Ovary (tissue), 9 donors: ENCODE results near the gene STAG2. TPM values are rescaled to one million over a fixed set of nuclear protein-coding genes. Genes with fewer than 3 reads are reported as not detected.

Experiments used
- DNase-seq, 5 donors: peaks; one replicate each; pipeline ENCODE4 v3.0.0-alpha.2; 2019 to 2020
- H3K27ac ChIP-seq, 2 donors: fragments of 200-600 bp; one replicate each; pipeline versions ENCODE4 v1.5.1 to v1.8.0; 2019 to 2022
- H3K27me3 ChIP-seq: fragments of 200-600 bp; one replicate; pipeline ENCODE4 v1.8.0; 2022
- H3K36me3 ChIP-seq: fragments of 200-600 bp; sonication (generic); one replicate; pipeline ENCODE4 v1.5.1; 2019
- H3K4me1 ChIP-seq: one replicate; pipeline ENCODE4 v1.8.1; 2013; ENCODE audit warnings: mild to moderate bottlenecking, moderate library complexity; ENCODE audit not compliant: insufficient read depth
- H3K4me3 ChIP-seq: fragments of 200-600 bp; sonication (generic); one replicate; pipeline ENCODE4 v1.5.1; 2017
- H3K9me3 ChIP-seq, 2 donors: fragments of 200-600 bp in 1 of 2; sonication (generic) in 1 of 2; one replicate each; pipeline versions ENCODE4 v1.5.1 to v1.8.1; 2013 to 2019; ENCODE audit warnings: mild to moderate bottlenecking in 1 of 2, moderate library complexity in 1 of 2
- EP300 ChIP-seq: sonication (generic); formaldehyde crosslinking; IDR thresholded peaks from one replicate; pipeline ENCODE4 v1.6.1; 2017; ENCODE audit warnings: antibody characterized with exemption
- POLR2A ChIP-seq: fragments of 450-650 bp; IDR thresholded peaks from one replicate; pipeline ENCODE4 v1.6.1; 2017; ENCODE audit warnings: antibody characterized with exemption, mild to moderate bottlenecking, moderate library complexity
- WGBS, 3 donors: extraction: QIAGEN DNeasy Blood & Tissue Kit in 1 of 3; methylation state at CpG; one replicate each; pipeline versions ENCODE4 v1.1.5 to v1.1.7; 2013 to 2017; 5-methylcytosine and 5-hydroxymethylcytosine counted together
- intact Hi-C, 4 donors: fragments of 100-400 bp; cut with DNase I; formaldehyde crosslinking; loops; one replicate each; pipeline versions ENCODE4 v1.11.0 to v1.15.1; 2022 to 2023
- polyA plus RNA-seq, 2 donors: library from polyadenylated mRNA; stranded (reverse); fragments of 200-250 nt in 1 of 2; fragments of 350-450 nt in 1 of 2; fragmentation: Illumina TruSeq in 1 of 2; extraction: RNeasy Lipid Tissue Mini Kit (QIAGEN cat#74804) in 1 of 2; gene quantifications; one replicate each; pipeline ENCODE4 v1.2.3, GENCODE V29; 2013 to 2014
- total RNA-seq, 7 donors: library from RNA; depleted of rRNA in 2 of 7; stranded (reverse); fragments of >200 nt in 2 of 7; fragmentation: NEBNext Ultra II Directional in 3 of 7; extraction: Animal tissue kit (Norgen Biotek cat#: 25700) in 3 of 7; gene quantifications; one replicate each; pipeline versions ENCODE4 v1.1.0 to v1.2.4, GENCODE V29; 2016 to 2023
- TF ChIP-seq, protein P1 (sequence below), 3 donors: fragments of 450-650 bp in 2 of 3; fragments of 200-600 bp in 1 of 3; IDR thresholded peaks; one replicate each; pipeline versions ENCODE4 v1.5.1 to v1.8.0; 2016 to 2022; ENCODE audit warnings: antibody characterized with exemption in 3 of 3, mild to moderate bottlenecking in 1 of 3
- donor health status: DM: no; HTN: no; CAD: no; lungs with moderate emphysema.
- donor health status: DM: no; HTN: no; CAD: no.
- donor health status: Bipolar disorder and iron deficiency.
- donor health status: DM: yes; HTN: yes; CAD: no.
- donor health status: DM: no; HTN: no; CAD: no.
- donor health status: DM: yes; HTN: yes; CAD: no.

STAG2 gene
- total and polyA plus RNA-seq, 9 donors, result 35.1 to 135 (median 83.1) TPM

DNA sequence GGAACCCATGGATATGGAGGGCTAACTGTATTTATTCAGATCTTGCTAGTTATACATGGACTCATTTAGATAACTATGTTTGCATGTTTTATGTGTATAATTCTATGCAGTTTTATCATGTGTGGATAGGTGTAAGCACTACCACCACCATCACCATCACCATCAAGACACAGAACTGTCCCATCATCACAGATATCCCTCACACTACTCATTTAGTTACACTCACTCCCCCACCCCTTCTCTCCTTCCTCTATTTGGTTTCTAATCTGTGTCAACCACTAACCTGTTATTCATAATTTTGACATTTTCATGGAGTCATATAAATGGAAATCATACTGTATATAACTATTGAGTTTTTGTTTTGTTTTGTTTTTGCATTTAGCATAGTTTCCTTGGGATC lies 43.7 kb downstream of the STAG2 start:
- TF ChIP-seq POLR2A (no peak), EP300 (no peak)
- TF ChIP-seq, protein P1, sequence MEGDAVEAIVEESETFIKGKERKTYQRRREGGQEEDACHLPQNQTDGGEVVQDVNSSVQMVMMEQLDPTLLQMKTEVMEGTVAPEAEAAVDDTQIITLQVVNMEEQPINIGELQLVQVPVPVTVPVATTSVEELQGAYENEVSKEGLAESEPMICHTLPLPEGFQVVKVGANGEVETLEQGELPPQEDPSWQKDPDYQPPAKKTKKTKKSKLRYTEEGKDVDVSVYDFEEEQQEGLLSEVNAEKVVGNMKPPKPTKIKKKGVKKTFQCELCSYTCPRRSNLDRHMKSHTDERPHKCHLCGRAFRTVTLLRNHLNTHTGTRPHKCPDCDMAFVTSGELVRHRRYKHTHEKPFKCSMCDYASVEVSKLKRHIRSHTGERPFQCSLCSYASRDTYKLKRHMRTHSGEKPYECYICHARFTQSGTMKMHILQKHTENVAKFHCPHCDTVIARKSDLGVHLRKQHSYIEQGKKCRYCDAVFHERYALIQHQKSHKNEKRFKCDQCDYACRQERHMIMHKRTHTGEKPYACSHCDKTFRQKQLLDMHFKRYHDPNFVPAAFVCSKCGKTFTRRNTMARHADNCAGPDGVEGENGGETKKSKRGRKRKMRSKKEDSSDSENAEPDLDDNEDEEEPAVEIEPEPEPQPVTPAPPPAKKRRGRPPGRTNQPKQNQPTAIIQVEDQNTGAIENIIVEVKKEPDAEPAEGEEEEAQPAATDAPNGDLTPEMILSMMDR (IDR thresholded peaks at IDR 0.05), result no peak
- no peaks in the 10 kb centered on the region for H3K4me1 ChIP-seq
- H3K27me3 ChIP-seq, result no peaks in the 10 kb centered on the region
- intact Hi-C loops, result no loop called here
- no peak for DNase-seq
- no peak overlapping the region for H3K4me3 ChIP-seq
- no peak overlapping the region for H3K27ac ChIP-seq
- H3K9me3 ChIP-seq, result no peaks in the 10 kb centered on the region
- H3K36me3 ChIP-seq, result no peaks in the 10 kb centered on the region

DNA sequence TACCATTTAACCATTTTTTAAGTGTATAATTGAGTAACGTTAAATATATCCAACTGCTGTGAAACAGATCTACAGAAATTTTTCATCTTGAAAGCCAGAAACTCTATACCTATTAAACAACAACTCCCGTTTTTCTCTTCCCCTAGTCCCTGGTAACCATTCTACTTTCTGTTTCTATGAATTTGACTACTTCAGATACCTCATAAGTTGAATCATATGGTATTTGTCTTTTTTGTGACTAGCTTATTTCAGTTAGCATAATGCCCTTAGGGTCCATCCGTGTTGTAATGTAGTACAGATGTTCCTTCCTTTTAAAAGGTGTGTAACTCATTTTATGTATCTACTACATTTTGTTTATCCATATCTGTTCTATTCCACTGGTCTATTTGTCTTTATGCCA lies 48.7 kb downstream of the STAG2 start:
- TF ChIP-seq POLR2A (no peak), EP300 (no peak)
- TF ChIP-seq, protein P1 (IDR thresholded peaks at IDR 0.05), result no peak
- intact Hi-C loops, result no loop called here
- H3K36me3 ChIP-seq, result no peaks in the 10 kb centered on the region
- no peak overlapping the region for H3K27ac ChIP-seq
- no peaks in the 10 kb centered on the region for H3K4me1 ChIP-seq
- H3K9me3 ChIP-seq, result no peaks in the 10 kb centered on the region
- no peaks in the 10 kb centered on the region for H3K27me3 ChIP-seq
- 76 to 80% (median 80%) methylated on average over 3 of the region's 3 CpGs for WGBS, 3 donors
- H3K4me3 ChIP-seq, result no peak overlapping the region
- DNase-seq, result no peak

DNA sequence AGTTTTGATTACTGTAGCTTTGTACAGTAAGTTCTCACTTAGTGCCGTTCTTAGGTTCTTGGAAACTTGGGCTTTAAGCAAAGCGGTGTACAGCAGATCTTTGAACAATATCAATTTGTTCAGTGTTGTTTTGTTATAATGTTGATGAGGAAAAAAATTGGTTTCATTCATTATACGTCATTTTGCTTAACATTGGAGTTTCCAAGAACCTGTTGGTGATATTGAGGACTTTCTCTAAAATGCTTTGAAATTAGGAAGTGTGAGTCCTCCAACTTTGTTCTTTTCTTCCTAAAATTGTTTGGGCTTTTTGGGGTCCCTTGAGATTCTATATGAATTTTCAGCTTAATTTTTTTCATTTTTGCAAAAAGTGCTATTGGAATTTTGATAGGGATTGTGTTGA lies 49.1 kb downstream of the STAG2 start:
- intact Hi-C loops, result no loop called here
- Histone ChIP-seq H3K27me3 (no peaks in the 10 kb centered on the region), H3K36me3 (no peaks in the 10 kb centered on the region), H3K4me3 (no peak overlapping the region), H3K27ac (no peak overlapping the region), H3K9me3 (no peaks in the 10 kb centered on the region), H3K4me1 (no peaks in the 10 kb centered on the region)
- TF ChIP-seq POLR2A, result no peak
- TF ChIP-seq, protein P1 (IDR thresholded peaks at IDR 0.05), result no peak
- TF ChIP-seq EP300, result no peak
- 72 to 85% (median 79%) methylated on average over 3 of the region's 3 CpGs for WGBS, 3 donors
- DNase-seq, result no peak

DNA sequence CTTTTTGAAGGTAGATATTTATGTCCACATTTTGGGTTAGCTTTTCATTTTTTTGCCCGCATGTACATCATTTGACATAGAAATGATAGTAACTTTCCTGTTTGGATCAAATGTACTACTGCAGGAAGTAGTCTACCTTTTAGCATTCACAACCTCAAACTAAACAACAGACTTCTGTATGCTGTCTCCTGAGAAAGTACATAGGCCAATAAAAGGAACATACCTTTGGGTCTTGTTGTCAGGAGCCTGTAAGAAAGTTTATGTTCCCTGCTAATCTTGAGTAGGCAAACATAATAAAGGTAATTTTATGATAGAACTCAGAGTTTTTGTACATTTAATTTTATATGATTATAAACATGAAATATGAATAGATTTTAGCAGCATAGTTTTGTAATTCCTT lies 54.2 kb downstream of the STAG2 start:
- no peak overlapping the region for H3K27ac ChIP-seq
- H3K36me3 ChIP-seq, result no peaks in the 10 kb centered on the region
- no peak for DNase-seq
- no peak overlapping the region for H3K4me3 ChIP-seq
- intact Hi-C loops, result no loop called here
- WGBS, 3 donors, result 87 to 97% (median 91%) methylated on average over 1 of the region's 1 CpG
- no peaks in the 10 kb centered on the region for H3K27me3 ChIP-seq
- no peaks in the 10 kb centered on the region for H3K4me1 ChIP-seq
- no peak for TF ChIP-seq POLR2A
- TF ChIP-seq EP300, result no peak
- TF ChIP-seq, protein P1 (IDR thresholded peaks at IDR 0.05), result no peak
- no peaks in the 10 kb centered on the region for H3K9me3 ChIP-seq

DNA sequence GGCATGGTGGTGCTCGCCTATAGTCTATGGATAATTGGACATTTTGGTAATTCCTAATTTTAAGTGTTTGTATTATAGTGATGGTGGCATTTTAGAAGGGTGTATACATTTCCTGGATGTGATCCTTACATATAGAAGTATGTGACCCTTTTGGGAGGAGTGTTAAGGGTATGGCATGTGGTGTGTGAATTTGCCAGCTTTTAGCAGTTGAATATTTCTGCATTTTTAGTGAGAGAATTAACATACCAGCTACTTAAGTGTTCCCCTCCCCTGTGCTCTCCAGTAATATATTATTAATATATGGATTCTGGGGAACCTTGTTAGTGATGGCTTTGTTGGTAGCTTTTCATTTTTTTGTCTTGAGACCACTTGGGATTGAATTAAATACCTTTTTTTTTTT lies 55.3 kb downstream of the STAG2 start:
- 73 to 94% (median 89%) methylated on average over 1 of the region's 1 CpG for WGBS, 3 donors
- Histone ChIP-seq H3K4me1 (no peaks in the 10 kb centered on the region), H3K4me3 (no peak overlapping the region), H3K27me3 (no peaks in the 10 kb centered on the region), H3K36me3 (no peaks in the 10 kb centered on the region), H3K27ac (no peak overlapping the region), H3K9me3 (no peaks in the 10 kb centered on the region)
- no peak for DNase-seq
- intact Hi-C loops, result no loop called here
- TF ChIP-seq EP300 (no peak), POLR2A (no peak)
- TF ChIP-seq, protein P1 (IDR thresholded peaks at IDR 0.05), result no peak
